GM18511 (cell line): ENCODE data around the gene AXIN1.
"Not testable (repeated sequence)": the region's sequence is repeated elsewhere in the genome, so short reads cannot be mapped to it uniquely, and the experiment has no call there.

Source experiments
- ATAC-seq: cut with Tn5 transposase; IDR thresholded peaks from one replicate; pipeline ENCODE4 v1.9.1; 2021; ENCODE audit warnings: mild to moderate bottlenecking, moderate library complexity; ENCODE audit not compliant: unreplicated experiment

AXIN1 gene

DNA sequence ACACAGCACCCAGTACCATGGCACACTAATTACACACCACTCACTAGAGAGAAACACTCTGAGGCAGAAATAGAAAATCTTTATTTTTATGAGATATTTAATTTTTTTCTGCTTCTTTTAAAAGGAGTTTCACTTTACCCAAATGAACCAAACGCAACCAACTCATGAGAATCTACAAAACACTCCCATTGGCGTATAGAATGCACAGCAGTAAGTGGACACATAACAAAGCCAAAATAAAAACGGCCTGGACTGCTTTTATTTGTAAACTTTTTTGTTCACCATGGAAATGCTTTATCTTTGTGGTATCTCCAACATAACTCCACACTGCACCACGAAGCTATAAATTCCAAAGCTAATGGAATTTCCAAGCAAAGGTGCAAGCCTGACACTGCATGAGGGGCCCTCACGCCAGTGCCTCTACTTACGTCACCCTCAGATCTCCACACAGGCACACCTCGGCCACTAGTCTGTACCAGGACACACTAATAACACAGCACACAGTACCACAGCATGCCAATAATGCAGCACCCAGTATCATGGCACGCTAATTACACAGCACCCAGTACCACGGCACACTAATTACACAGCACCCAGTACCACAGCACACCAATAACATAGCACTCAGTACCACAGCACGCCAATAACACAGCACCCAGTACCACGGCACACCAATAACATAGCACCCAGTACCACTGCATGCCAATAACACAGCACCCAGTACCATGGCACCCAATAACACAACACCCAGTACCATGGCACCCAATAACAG lies 17.5 kb downstream of the AXIN1 start:
- ATAC-seq: not testable (repeated sequence)

DNA sequence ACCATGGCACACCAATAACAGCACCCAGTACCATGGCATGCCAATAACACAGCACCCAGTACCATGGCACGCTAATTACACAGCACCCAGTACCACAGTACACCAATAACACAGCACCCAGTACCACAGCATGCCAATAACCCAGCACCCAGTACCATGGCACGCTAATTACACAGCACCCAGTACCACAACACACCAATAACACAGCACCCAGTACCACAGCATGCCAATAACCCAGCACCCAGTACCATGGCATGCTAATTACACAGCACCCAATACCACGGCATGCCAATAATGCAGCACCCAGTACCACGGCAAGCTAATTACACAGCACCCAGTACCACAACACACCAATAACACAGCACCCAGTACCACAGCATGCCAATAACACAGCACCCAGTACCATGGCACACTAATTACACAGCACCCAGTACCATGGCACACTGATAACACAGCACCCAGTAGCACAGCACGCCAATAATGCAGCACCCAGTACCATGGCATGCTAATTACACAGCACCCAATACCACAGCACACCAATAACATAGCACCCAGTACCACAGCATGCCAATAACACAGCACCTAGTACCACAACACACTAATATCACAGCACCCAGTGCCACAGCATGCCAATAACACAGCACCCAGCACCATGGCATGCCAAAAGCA lies 18.2 kb downstream of the AXIN1 start:
- ATAC-seq: not testable (repeated sequence)

GRCh38 chr16:333406-334094 lies 19.0 kb downstream of the AXIN1 start:
- ATAC-seq: no peak

- not testable (repeated sequence) for ATAC-seq
Measured at GRCh38 chr16:331181-331814, 21.2 kb downstream of the AXIN1 start.

DNA sequence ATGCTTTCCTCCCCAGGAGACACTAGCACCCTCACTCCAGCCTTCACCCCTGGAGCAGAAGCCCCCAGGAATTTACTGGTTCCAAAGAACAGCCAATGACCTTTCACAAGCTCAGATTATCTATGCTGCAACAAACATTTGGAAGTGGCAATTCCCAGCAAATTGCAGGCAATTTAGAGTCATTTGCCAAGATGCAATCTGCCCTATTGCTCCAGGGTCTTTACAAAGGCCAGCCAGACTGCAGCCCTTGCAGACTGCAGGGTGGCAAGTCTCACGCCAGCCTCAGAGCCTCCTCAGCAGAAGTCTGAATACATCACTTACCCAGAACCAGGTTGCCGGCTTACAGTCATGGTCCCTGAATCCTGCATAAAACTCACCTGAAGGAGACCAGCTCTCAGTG lies 21.8 kb downstream of the AXIN1 start:
- ATAC-seq: no peak

DNA sequence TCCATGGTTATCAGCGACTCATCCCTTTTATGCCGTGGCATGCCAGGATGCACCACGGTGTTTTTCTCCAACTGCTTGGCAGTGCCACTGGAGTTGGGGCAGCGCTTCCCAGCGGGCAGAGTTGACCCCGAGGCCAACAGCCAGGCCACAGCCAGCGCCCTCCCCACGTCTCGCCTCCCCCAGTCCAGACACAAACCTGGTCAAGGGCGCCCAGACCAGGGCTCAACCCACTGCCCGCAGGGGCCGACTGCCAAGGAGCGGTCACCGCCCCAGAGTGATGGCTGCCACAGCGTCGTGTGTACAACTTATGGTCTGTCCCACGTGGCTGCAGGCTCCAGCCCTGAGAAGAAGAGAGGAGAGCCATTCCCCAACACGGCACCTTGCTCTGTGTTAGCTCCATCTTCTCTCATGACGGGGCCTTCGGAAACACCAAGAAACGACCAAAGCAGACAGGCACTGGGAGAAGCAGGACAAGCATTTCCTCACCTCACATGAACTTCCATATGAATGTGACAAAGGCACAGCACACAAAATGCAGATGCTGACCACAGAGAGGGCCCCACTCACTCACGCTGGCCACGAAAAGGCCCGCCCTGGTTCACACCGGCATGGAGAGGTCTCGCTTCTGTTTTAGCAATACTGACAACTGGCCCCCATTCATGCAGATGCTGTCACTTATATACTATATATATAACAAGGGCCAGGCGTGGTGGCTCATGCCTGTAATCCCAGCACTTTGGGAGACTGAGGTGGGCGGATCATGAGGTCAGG lies 27.0 kb downstream of the AXIN1 start:
- no peak for ATAC-seq

GRCh38 chr16:324451-325334 lies 27.8 kb downstream of the AXIN1 start:
- no peak for ATAC-seq

DNA sequence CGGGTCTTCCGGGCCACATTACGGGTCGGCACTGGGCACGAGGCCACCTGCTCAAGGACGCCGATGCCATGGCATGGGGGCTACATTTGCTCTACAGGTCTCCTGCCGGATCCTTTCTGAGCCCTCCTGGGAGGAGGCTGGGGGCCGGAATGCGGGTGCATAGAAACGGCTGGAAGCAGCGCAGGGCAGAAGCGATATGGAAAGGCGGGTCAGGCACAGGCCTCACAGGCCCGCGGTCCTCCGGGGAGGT lies 28.4 kb downstream of the AXIN1 start:
- no peak for ATAC-seq

- no peak for ATAC-seq
Measured at GRCh38 chr16:322476-323143, 29.9 kb downstream of the AXIN1 start.

- ATAC-seq: no peak
Measured at GRCh38 chr16:321532-321931, 31.0 kb downstream of the AXIN1 start.

DNA sequence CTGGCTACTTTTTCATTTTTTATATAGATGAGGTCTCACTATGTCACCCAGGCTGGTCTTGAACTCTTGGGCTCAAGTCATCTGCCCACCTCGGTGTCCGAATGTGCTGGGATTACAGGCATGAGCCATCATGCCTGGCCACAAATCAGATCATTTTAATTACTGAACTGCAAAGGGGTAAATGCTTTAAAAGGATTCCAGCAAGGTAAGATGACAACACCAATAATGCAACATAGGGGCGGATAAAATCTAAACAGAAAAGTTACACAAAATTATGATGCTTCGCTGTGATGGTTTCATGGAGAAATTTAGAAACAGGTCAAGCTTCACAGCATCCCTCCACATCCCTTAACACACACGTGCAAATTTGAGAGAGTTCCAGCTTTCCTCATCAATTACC lies 32.3 kb downstream of the AXIN1 start:
- ATAC-seq: no peak

DNA sequence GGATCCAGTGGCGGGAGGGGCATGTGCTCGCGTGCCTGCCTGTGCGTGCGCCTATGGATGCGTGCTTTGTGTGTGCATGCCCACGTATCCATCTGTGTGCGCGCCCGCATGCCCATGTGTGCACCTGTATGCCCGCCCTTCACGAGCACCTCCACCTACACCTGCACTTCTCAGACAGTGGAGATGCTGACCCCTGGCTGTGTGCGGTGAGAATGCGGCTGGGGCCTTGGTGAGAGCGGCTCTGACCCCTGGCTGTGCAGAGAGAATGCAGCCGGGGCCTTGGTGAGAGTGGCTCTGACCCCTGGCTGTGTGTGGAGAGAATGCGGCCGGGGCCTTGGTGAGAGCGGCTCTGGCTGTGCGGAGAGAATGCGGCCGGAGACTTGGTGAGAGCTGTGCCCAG lies 33.9 kb downstream of the AXIN1 start:
- no peak for ATAC-seq

DNA sequence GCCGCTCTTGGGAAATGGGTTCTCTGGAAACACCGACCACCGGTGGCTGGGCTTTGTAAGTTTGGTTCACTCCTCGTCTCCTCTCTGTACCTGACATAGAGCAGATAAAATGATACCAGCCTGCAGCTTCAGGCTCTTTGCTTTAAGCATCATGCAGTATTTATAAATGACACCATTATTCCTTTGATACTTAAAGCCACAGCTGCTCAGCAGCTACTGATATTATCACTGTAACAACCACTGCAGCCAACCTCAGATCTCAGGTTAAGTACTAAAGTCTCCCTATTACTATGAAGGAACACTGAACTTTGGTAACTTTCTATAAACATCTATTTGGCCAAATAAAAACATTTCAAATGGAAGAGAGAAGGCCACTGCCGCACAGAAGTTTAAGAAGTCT lies 34.9 kb downstream of the AXIN1 start:
- ATAC-seq: no peak

DNA sequence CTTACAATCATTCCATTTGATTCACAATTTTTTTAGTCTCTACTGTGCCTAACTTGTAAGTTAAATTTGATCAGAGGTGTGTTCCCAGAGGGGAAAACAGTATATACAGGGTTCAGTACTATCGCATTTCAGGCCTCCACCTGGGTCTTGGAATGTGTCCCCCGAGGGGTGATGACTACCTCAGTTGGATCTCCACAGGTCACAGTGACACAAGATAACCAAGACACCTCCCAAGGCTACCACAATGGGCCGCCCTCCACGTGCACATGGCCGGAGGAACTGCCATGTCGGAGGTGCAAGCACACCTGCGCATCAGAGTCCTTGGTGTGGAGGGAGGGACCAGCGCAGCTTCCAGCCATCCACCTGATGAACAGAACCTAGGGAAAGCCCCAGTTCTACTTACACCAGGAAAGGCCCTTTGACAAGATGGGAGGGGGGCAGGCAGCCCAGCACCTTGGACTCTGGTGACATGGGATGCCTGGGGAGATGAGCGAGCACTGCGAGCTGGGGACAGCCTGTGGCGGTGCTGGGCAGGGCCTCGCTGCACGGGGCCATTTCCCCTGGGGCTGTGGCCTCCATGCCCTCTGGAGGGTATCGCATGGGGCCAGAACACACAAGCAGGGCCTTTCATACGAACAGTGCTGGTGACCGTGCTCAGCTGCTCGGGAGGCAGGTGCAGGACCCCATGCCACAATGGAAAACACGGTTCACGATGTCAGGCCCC lies 35.6 kb downstream of the AXIN1 start:
- ATAC-seq: no peak

DNA sequence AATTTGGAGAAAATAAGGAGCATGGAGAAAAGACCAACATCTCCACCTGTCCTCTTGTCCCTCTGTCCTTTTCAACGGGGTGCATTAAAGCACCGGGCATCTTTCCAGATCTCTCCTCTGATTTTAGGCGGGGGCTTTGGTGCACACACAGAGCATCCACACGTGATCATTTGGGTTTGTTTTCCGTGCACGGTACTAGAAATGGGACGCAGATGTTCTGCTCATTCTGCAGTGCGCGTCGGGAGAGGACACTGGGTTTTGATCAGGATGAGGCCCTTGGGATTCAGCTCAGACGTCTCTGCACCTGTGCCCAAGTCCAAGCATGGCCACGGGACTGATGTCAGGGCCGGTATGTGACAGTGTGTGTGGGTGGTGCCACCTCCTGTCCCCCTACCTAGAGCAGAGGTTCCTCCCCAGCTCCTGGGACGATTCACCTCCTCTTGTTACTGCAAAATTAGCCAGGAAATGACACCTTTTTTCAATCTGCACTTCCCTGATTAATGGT lies 37.7 kb downstream of the AXIN1 start:
- ATAC-seq: no peak

GRCh38 chr16:314351-314750 lies 38.2 kb downstream of the AXIN1 start:
- no peak for ATAC-seq

DNA sequence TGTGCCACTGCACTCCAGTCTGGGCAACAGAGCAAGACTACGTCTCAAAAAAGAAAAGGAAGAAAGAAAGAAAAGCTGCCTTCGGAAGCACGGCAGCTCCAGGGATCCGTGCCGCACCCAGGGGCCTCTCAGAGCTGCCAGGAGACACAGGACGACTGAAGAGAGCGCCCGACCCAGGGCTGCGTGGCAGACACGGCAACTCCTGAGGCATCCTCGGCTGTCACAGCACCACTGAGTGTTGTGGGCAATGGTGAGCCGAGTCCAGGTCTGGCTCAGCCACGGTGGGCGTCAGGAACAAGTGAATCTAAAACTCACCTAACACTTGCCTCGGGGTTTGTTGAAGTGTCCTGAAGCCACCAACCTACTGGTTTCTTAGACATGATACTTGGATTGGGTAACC lies 40.8 kb downstream of the AXIN1 start:
- no peak for ATAC-seq

GRCh38 chr16:309476-309875 lies 43.0 kb downstream of the AXIN1 start:
- no peak for ATAC-seq
